ENCODE results near the gene LRRTM4. TPM values are rescaled to one million over a fixed set of nuclear protein-coding genes. Genes with fewer than 3 reads are reported as not detected.
A peak's percentile ranks its signal among the peaks of the same experiment; 100 is the strongest.

Gene LRRTM4
- polyA plus RNA-seq, 2 of the 4 experiments (the other 2 are of a cell fraction), result 0.03 TPM; not detected in 1

- TF ChIP-seq E2F6 (IDR thresholded peaks at IDR 0.05; ENCODE audit: borderline replicate concordance, low read depth), result no peak
Observed at GRCh38 chr2:77085561-77085960, 436.6 kb downstream of the LRRTM4 start (continued).

GRCh38 chr2:77081597-77081996 lies 440.6 kb downstream of the LRRTM4 start:
- Histone ChIP-seq H3K4me3 (no peak overlapping the region), H3K4me1 (no peaks in the 10 kb centered on the region), H3K9me3 (0 out of 3 replicates have a peak, but pooled peaks cover 3% of the 10 kb centered on the region), H3K27ac (no peak overlapping the region), H3K4me2 (no peak overlapping the region)
- CTCF ChIA-PET, result no interaction called here
- POLR2A ChIA-PET, result no interaction called here
- 5% methylated on average over 2 of the region's 2 CpGs for WGBS (ENCODE audit: missing lambda C conversion rate)
- no peak for DNase-seq (ENCODE audit: low read depth in 1 of 2, low spot score in 1 of 2)
- ATAC-seq, result no peak
- TF ChIP-seq MAFK (IDR thresholded peaks at IDR 0.05; ENCODE audit: partially characterized antibody) (peak; percentile 34), SMC3 (IDR thresholded peaks at IDR 0.05) (no peak), KDM1A (IDR thresholded peaks at IDR 0.05; ENCODE audit: low read depth) (no peak), CTCF (IDR thresholded peaks at IDR 0.05) (no peak), CHD2 (IDR thresholded peaks at IDR 0.05; ENCODE audit: low read length, partially characterized antibody) (no peak), JUNB (IDR thresholded peaks at IDR 0.05) (no peak), POLR2A (IDR thresholded peaks at IDR 0.05; ENCODE audit: low read length) (no peak), EP300 (IDR thresholded peaks at IDR 0.05) (no peak)
- no peak for FAIRE-seq

GRCh38 chr2:77064324-77064723 lies 457.9 kb downstream of the LRRTM4 start:
- CTCF ChIA-PET, result no interaction called here
- no peak overlapping the region for H3K4me3 ChIP-seq
- no peak overlapping the region for H3K4me2 ChIP-seq
- H3K27ac ChIP-seq, result no peak overlapping the region
- TF ChIP-seq SMC3 (IDR thresholded peaks at IDR 0.05) (no peak), MAX (IDR thresholded peaks at IDR 0.05) (no peak), EP300 (IDR thresholded peaks at IDR 0.05) (no peak), BHLHE40 (IDR thresholded peaks at IDR 0.05; ENCODE audit: low read depth, low read length) (no peak), RFX5 (IDR thresholded peaks at IDR 0.05) (no peak), ZSCAN20 (CRISPR knock-in tag; IDR thresholded peaks at IDR 0.05) (no peak), TP53 (CRISPR knock-in tag; IDR thresholded peaks at IDR 0.05) (no peak), HDAC2 (IDR thresholded peaks at IDR 0.05) (no peak), ESRRA (IDR thresholded peaks at IDR 0.05; ENCODE audit: borderline replicate concordance, low read length) (no peak), E2F6 (IDR thresholded peaks at IDR 0.05; ENCODE audit: borderline replicate concordance, low read depth) (no peak), SREBF2 (IDR thresholded peaks at IDR 0.05) (no peak)
- POLR2A ChIA-PET, result no interaction called here
- H3K9me3 ChIP-seq, result 0 out of 3 replicates have a peak, but pooled peaks cover 2% of the 10 kb centered on the region
- WGBS (ENCODE audit: missing lambda C conversion rate), result 7% methylated on average over 1 of the region's 1 CpG
- ATAC-seq, result no peak
- no peak for FAIRE-seq
- no peak for DNase-seq (ENCODE audit: low read depth in 1 of 2, low spot score in 1 of 2)
- no peaks in the 10 kb centered on the region for H3K4me1 ChIP-seq

GRCh38 chr2:77054938-77055337 lies 467.2 kb downstream of the LRRTM4 start:
- ChIA-PET CTCF (no interaction called here), POLR2A (no interaction called here)
- TF ChIP-seq CHD2 (IDR thresholded peaks at IDR 0.05; ENCODE audit: low read length, partially characterized antibody), result no peak
- no peak for TF ChIP-seq RARB (CRISPR knock-in tag; IDR thresholded peaks at IDR 0.05)
- peak; percentile 54; the same call in 1 of the 2 replicates for TF ChIP-seq REST (IDR thresholded peaks at IDR 0.05)
- no peak for TF ChIP-seq FOXS1 (CRISPR knock-in tag; IDR thresholded peaks at IDR 0.05)
- TF ChIP-seq CBX8 (IDR thresholded peaks at IDR 0.05), result no peak
- no peak for DNase-seq (ENCODE audit: low read depth in 1 of 2, low spot score in 1 of 2)
- Histone ChIP-seq H3K4me3 (no peak overlapping the region), H3K9me3 (peaks cover 7% of the 10 kb centered on the region; the same call in 1 of the 3 replicates), H3K4me1 (no peaks in the 10 kb centered on the region), H3K4me2 (no peak overlapping the region), H3K27ac (no peak overlapping the region)
- no peak for ATAC-seq
- FAIRE-seq, result no peak
- 24% methylated on average over 2 of the region's 2 CpGs for WGBS (ENCODE audit: missing lambda C conversion rate)
